Endothelial cell of umbilical vein (primary cell): ENCODE measurements around the gene ATXN7L1.

Experiments
- EZH2 ChIP-seq: IDR thresholded peaks from 2 replicates; pipeline ENCODE4 v1.6.1; 2012; ENCODE audit warnings: borderline replicate concordance, low read depth, mild to moderate bottlenecking, moderate library complexity, low read length, inconsistent platforms; ENCODE audit not compliant: severe bottlenecking
- FOS ChIP-seq: IDR thresholded peaks from 2 replicates; pipeline ENCODE4 v1.6.1; 2011; ENCODE audit warnings: mild to moderate bottlenecking, low read length, moderate library complexity, borderline replicate concordance; ENCODE audit not compliant: insufficient read depth
- JUN ChIP-seq: IDR thresholded peaks from 2 replicates; pipeline ENCODE4 v1.6.1; 2011; ENCODE audit warnings: borderline replicate concordance, low read depth; ENCODE audit not compliant: insufficient read length, insufficient read depth
- POLR2A ChIP-seq: IDR thresholded peaks from 2 replicates; pipeline ENCODE4 v1.6.1; 2012; ENCODE audit warnings: low read depth, mild to moderate bottlenecking, control low read depth, low read length
- POLR2AphosphoS5 ChIP-seq: IDR thresholded peaks from 2 replicates; pipeline ENCODE4 v1.6.1; 2012; ENCODE audit warnings: low read depth, mild to moderate bottlenecking, control low read depth, low read length, moderate library complexity; ENCODE audit not compliant: insufficient read depth
- TF ChIP-seq, protein P1 (sequence below), 2 donors: IDR thresholded peaks; 1 replicate in 1 of 2; 2 replicates in 1 of 2; pipeline ENCODE4 v1.5.1; 2011; ENCODE audit warnings: low read length in 2 of 2, mild to moderate bottlenecking in 2 of 2, moderate library complexity in 2 of 2, control low read depth in 1 of 2, inconsistent platforms in 1 of 2, low read depth in 1 of 2; ENCODE audit not compliant: insufficient read depth in 1 of 2; ENCODE audit errors: extremely low read depth in 1 of 2
- TF ChIP-seq, protein P2 (sequence below): IDR thresholded peaks from 2 replicates; pipeline ENCODE4 v1.6.1; 2011; ENCODE audit not compliant: insufficient read depth, insufficient read length

- TF ChIP-seq EZH2 (no peak), POLR2A (no peak), POLR2AphosphoS5 (no peak), JUN (no peak), FOS (no peak)
- TF ChIP-seq, protein P1, sequence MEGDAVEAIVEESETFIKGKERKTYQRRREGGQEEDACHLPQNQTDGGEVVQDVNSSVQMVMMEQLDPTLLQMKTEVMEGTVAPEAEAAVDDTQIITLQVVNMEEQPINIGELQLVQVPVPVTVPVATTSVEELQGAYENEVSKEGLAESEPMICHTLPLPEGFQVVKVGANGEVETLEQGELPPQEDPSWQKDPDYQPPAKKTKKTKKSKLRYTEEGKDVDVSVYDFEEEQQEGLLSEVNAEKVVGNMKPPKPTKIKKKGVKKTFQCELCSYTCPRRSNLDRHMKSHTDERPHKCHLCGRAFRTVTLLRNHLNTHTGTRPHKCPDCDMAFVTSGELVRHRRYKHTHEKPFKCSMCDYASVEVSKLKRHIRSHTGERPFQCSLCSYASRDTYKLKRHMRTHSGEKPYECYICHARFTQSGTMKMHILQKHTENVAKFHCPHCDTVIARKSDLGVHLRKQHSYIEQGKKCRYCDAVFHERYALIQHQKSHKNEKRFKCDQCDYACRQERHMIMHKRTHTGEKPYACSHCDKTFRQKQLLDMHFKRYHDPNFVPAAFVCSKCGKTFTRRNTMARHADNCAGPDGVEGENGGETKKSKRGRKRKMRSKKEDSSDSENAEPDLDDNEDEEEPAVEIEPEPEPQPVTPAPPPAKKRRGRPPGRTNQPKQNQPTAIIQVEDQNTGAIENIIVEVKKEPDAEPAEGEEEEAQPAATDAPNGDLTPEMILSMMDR (IDR thresholded peaks at IDR 0.05; ENCODE audit: extremely low read depth in 1 of 2, insufficient read depth in 1 of 2, low read depth in 1 of 2, low read length in 2 of 2): no peak
- TF ChIP-seq, protein P2, sequence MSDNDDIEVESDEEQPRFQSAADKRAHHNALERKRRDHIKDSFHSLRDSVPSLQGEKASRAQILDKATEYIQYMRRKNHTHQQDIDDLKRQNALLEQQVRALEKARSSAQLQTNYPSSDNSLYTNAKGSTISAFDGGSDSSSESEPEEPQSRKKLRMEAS: no peak
Observed at GRCh38 chr7:105796365-105796764, 80.0 kb downstream of the ATXN7L1 start.
